GM23338 (cell line): ENCODE results near the gene FTO. TPM values are rescaled to one million over a fixed set of nuclear protein-coding genes. Genes with fewer than 3 reads are reported as not detected.

Experiments
- ATAC-seq: fragments of 200-7000 bp; cut with Tn5 transposase; 3 replicates; pipeline ENCODE4 v1.9.1; 2020
- DNase-seq: peaks from one replicate; pipeline ENCODE4 v3.0.0-alpha.2; 2015; ENCODE audit warnings: low spot score
- H2AFZ ChIP-seq: fragments of 200-600 bp; sonication (generic); 2 replicates; pipeline ENCODE4 v1.8.0; 2016; ENCODE audit warnings: antibody characterized with exemption, mild to moderate bottlenecking, moderate library complexity
- H3F3A ChIP-seq: fragments of 200-600 bp; sonication (generic); replicated peaks from 2 replicates; pipeline ENCODE4 v1.8.0; 2017; ENCODE audit warnings: antibody characterized with exemption, mixed run types, low read depth
- H3K27ac ChIP-seq: fragments of 200-600 bp; sonication (generic); 2 replicates; pipeline ENCODE4 v1.6.1; 2016; ENCODE audit warnings: low read depth
- H3K27me3 ChIP-seq: fragments of 200-600 bp; sonication (generic); 2 replicates; pipeline ENCODE4 v1.8.0; 2016; ENCODE audit warnings: mild to moderate bottlenecking, mixed run types, moderate library complexity; ENCODE audit not compliant: insufficient read depth
- H3K36me3 ChIP-seq: fragments of 200-600 bp; sonication (generic); 2 replicates; pipeline ENCODE4 v1.8.0; 2016; ENCODE audit warnings: mild to moderate bottlenecking; ENCODE audit not compliant: insufficient read depth
- H3K4me1 ChIP-seq: fragments of 200-600 bp; sonication (generic); 2 replicates; pipeline ENCODE4 v1.8.0; 2016; ENCODE audit warnings: mild to moderate bottlenecking, moderate library complexity; ENCODE audit not compliant: insufficient read depth
- H3K4me2 ChIP-seq: fragments of 200-600 bp; sonication (generic); 2 replicates; pipeline ENCODE4 v1.7.1; 2017; ENCODE audit warnings: mixed run types
- H3K4me3 ChIP-seq: fragments of 200-600 bp; sonication (generic); 2 replicates; pipeline ENCODE4 v1.6.1; 2016; ENCODE audit warnings: mixed run types
- H3K79me2 ChIP-seq: fragments of 200-600 bp; sonication (generic); replicated peaks from 2 replicates; pipeline ENCODE4 v1.8.0; 2017; ENCODE audit warnings: mild to moderate bottlenecking; ENCODE audit not compliant: insufficient read depth
- H3K9me2 ChIP-seq: fragments of 200-600 bp; sonication (generic); 2 replicates; pipeline ENCODE4 v1.8.0; 2017; ENCODE audit not compliant: insufficient read depth
- H4K20me1 ChIP-seq: fragments of 200-600 bp; sonication (generic); replicated peaks from 2 replicates; pipeline ENCODE4 v1.8.0; 2017; ENCODE audit warnings: mild to moderate bottlenecking; ENCODE audit not compliant: insufficient read depth
- H3K27ac Mint-ChIP-seq: 2 replicates; pipeline ENCODE4 v1.8.0; 2020; ENCODE audit warnings: inconsistent platforms, mild to moderate bottlenecking, moderate library complexity, mixed read lengths
- H3K27me3 Mint-ChIP-seq: 3 replicates; pipeline ENCODE4 v1.8.0; 2022; ENCODE audit warnings: low read depth, mild to moderate bottlenecking, moderate library complexity, mixed read lengths, inconsistent platforms; ENCODE audit not compliant: insufficient read depth, poor library complexity
- H3K36me3 Mint-ChIP-seq: 3 replicates; pipeline ENCODE4 v1.8.0; 2021; ENCODE audit warnings: low read depth, mild to moderate bottlenecking, inconsistent platforms, moderate library complexity, mixed read lengths
- H3K4me1 Mint-ChIP-seq: 3 replicates; pipeline ENCODE4 v1.8.0; 2020; ENCODE audit warnings: mild to moderate bottlenecking, inconsistent platforms, mixed read lengths
- H3K4me3 Mint-ChIP-seq: 3 replicates; pipeline ENCODE4 v1.8.0; 2021; ENCODE audit warnings: moderate library complexity, mild to moderate bottlenecking, inconsistent platforms, mixed read lengths
- H3K9me3 Mint-ChIP-seq: 3 replicates; pipeline ENCODE4 v1.8.0; 2020; ENCODE audit warnings: moderate library complexity, mild to moderate bottlenecking, inconsistent platforms, mixed read lengths
- CREB1 ChIP-seq: fragments of 250-450 bp; sonication (Bioruptor Pico); IDR thresholded peaks from 2 replicates; pipeline ENCODE4 v1.5.0; 2020; ENCODE audit warnings: low read depth, mild to moderate bottlenecking, moderate library complexity
- CTCF ChIP-seq, 2 experiments: fragments of 200-600 bp in 1 of 2; sonication (generic) in 1 of 2; conservative IDR thresholded peaks; 2 replicates each; pipeline versions ENCODE4 v1.5.1 to v1.6.1; 2016 to 2017; ENCODE audit warnings: antibody characterized with exemption in 2 of 2, low read depth in 2 of 2, mild to moderate bottlenecking in 2 of 2, moderate library complexity in 1 of 2
- EZH2 ChIP-seq: fragments of 200-600 bp; sonication (generic); IDR thresholded peaks from one replicate; pipeline ENCODE4 v1.8.0; 2017; ENCODE audit warnings: antibody characterized with exemption, mild to moderate bottlenecking, low read depth; ENCODE audit not compliant: unreplicated experiment
- EZH2phosphoT487 ChIP-seq: fragments of 200-600 bp; sonication (generic); IDR thresholded peaks from one replicate; pipeline ENCODE4 v1.8.1; 2018; ENCODE audit warnings: antibody characterized with exemption; ENCODE audit not compliant: unreplicated experiment
- JUNB ChIP-seq: IDR thresholded peaks from one replicate; pipeline ENCODE4 v1.6.1; 2016; ENCODE audit warnings: antibody characterized with exemption; ENCODE audit not compliant: unreplicated experiment
- NANOG ChIP-seq: IDR thresholded peaks from 2 replicates; pipeline ENCODE4 v1.6.1; 2016; ENCODE audit warnings: antibody characterized with exemption, borderline replicate concordance
- POLR2AphosphoS5 ChIP-seq: IDR thresholded peaks from 2 replicates; pipeline ENCODE4 v1.6.1; 2016; ENCODE audit warnings: antibody characterized with exemption, low read depth
- ZNF114 ChIP-seq: fragments of 250-450 bp; sonication (Bioruptor Pico); IDR thresholded peaks from 2 replicates; pipeline ENCODE4 v1.5.0; 2020; ENCODE audit warnings: mild to moderate bottlenecking, moderate library complexity
- ZNF331 ChIP-seq: fragments of 250-450 bp; sonication (Bioruptor Pico); IDR thresholded peaks from 2 replicates; pipeline ENCODE4 v1.5.0; 2020; ENCODE audit warnings: low read depth, mild to moderate bottlenecking, moderate library complexity
- ZNF462 ChIP-seq: fragments of 250-450 bp; sonication (Bioruptor Pico); IDR thresholded peaks from 2 replicates; pipeline ENCODE4 v1.5.0; 2020; ENCODE audit warnings: mild to moderate bottlenecking, moderate library complexity
- polyA plus RNA-seq: library from polyadenylated mRNA; unstranded; fragments of >200 nt; fragmentation: Nextera tagmentation; extraction: Ambion mirVana; gene quantifications from 2 replicates; pipeline ENCODE4 v1.2.1, GENCODE V29; 2016
- total RNA-seq: library from RNA; depleted of rRNA; stranded (reverse); fragments of >200 nt; shearing (Covaris generic); gene quantifications from 2 replicates; pipeline ENCODE4 v1.2.3, GENCODE V29; 2014

Gene FTO
- total and polyA plus RNA-seq, 2 experiments from 2014 or later, result 17.7 to 69.6 TPM

DNA sequence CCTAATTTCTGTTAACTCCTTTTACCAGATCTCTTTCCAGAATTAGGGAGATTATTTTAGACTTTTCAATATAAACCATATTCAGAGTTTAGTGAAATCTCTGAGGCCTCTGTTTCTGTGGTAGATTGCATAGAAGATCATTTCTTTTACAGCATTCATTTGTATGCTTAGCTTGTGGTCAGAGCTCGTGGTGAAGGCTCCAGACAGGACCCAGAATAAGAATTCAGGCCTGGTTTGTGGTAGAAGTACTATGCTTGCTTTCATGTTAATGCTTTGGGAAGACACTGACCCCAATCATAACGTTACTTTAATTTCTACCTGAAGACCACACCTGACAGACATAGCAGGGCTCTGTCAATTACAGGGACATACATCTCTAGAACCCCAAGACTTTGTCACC, 258.1 kb downstream of the FTO start:
- Mint-ChIP-seq H3K36me3 (no peaks in the 10 kb centered on the region; the same call in 2 of the 3 replicates), H3K27ac (no peak overlapping the region), H3K4me1 (peaks cover 13% of the 10 kb centered on the region; the same call in 2 of the 3 replicates), H3K4me3 (no peak overlapping the region), H3K27me3 (no peaks in the 10 kb centered on the region), H3K9me3 (no peaks in the 10 kb centered on the region)
- Histone ChIP-seq H3K36me3 (no peaks in the 10 kb centered on the region), H3K27me3 (no peaks in the 10 kb centered on the region), H3K9me2 (no peaks in the 10 kb centered on the region), H3F3A (no peaks in the 10 kb centered on the region), H3K4me1 (peaks cover 5% of the 10 kb centered on the region; the same call in 1 of the 2 replicates), H3K79me2 (no peaks in the 10 kb centered on the region), H3K4me2 (no peak overlapping the region), H3K4me3 (no peak overlapping the region), H3K27ac (no peak overlapping the region), H2AFZ (no peak overlapping the region), H4K20me1 (no peaks in the 10 kb centered on the region)
- ATAC-seq (no peak), DNase-seq (no peak)
- no peak for TF ChIP-seq ZNF462 (CRISPR knock-in tag)
- no peak for TF ChIP-seq EZH2
- TF ChIP-seq POLR2AphosphoS5, result no peak
- no peak for TF ChIP-seq ZNF331 (CRISPR knock-in tag)
- TF ChIP-seq ZNF114 (CRISPR knock-in tag), result no peak
- TF ChIP-seq NANOG, result no peak
- TF ChIP-seq CREB1 (CRISPR knock-in tag), result no peak
- TF ChIP-seq JUNB, result no peak
- TF ChIP-seq CTCF (conservative IDR thresholded peaks at IDR 0.05; ENCODE audit: low read depth in 2 of 2), result no peak
- TF ChIP-seq EZH2phosphoT487, result no peak
